ENCODE measurements around the gene TPCN1. TPM values are rescaled to one million over a fixed set of nuclear protein-coding genes. Genes with fewer than 3 reads are reported as not detected.

TPCN1 gene
- total and polyA plus RNA-seq, 4 donors = 20.8 to 61.7 (median 30.7) TPM

GRCh38 chr12:113233967-113234366 is 12.7 kb downstream of the TPCN1 start:
- no peak for DNase-seq
- H3K4me3 ChIP-seq = no peak overlapping the region
- H3K27ac ChIP-seq (ENCODE audit: low read depth in 1 of 2, low read length in 1 of 2) = peak overlapping the region in 1 of 2 donors; percentile 92
- ATAC-seq (ENCODE audit: insufficient read depth, low FRiP score) = no peak
- no peak for TF ChIP-seq CTCF (IDR thresholded peaks at IDR 0.05; ENCODE audit: control extremely low read depth, extremely low read depth)
- H3K9me3 ChIP-seq (ENCODE audit: control insufficient read depth in 4 of 4, insufficient read depth in 3 of 4, low read length in 3 of 4) = no peaks in the 10 kb centered on the region
- H3K9ac ChIP-seq (ENCODE audit: insufficient read depth in 1 of 2, low read length in 2 of 2) = no peak overlapping the region
- H3K36me3 ChIP-seq (ENCODE audit: control insufficient read depth in 4 of 4, insufficient read depth in 4 of 4, low read length in 4 of 4) = peaks cover 0 to 23% (median 17%) of the 10 kb centered on the region in 4 donors
- WGBS, 2 donors = 87 to 90% methylated on average over 4 of the region's 4 CpGs
- no peaks in the 10 kb centered on the region for H3K27me3 ChIP-seq (ENCODE audit: control insufficient read depth in 3 of 3, insufficient read depth in 3 of 3, low read length in 2 of 3)
- H3K4me1 ChIP-seq (ENCODE audit: control insufficient read depth in 5 of 5, insufficient read depth in 5 of 5, low read length in 5 of 5) = peaks cover 0 to 30% (median 4%) of the 10 kb centered on the region in 5 donors

GRCh38 chr12:113234483-113234882 is 13.2 kb downstream of the TPCN1 start:
- Histone ChIP-seq H3K36me3 (ENCODE audit: control insufficient read depth in 4 of 4, insufficient read depth in 4 of 4, low read length in 4 of 4) (peaks cover 0 to 24% (median 16%) of the 10 kb centered on the region in 4 donors), H3K9me3 (ENCODE audit: control insufficient read depth in 4 of 4, insufficient read depth in 3 of 4, low read length in 3 of 4) (no peaks in the 10 kb centered on the region), H3K4me1 (ENCODE audit: control insufficient read depth in 5 of 5, insufficient read depth in 5 of 5, low read length in 5 of 5) (peaks cover 0 to 28% (median 7%) of the 10 kb centered on the region in 5 donors), H3K27ac (ENCODE audit: low read depth in 1 of 2, low read length in 1 of 2) (peak overlapping the region in 1 of 2 donors; percentile 57), H3K27me3 (ENCODE audit: control insufficient read depth in 3 of 3, insufficient read depth in 3 of 3, low read length in 2 of 3) (no peaks in the 10 kb centered on the region), H3K9ac (ENCODE audit: insufficient read depth in 1 of 2, low read length in 2 of 2) (no peak overlapping the region), H3K4me3 (no peak overlapping the region)
- DNase-seq (no peak), ATAC-seq (ENCODE audit: insufficient read depth, low FRiP score) (no peak)
- TF ChIP-seq CTCF (IDR thresholded peaks at IDR 0.05; ENCODE audit: control extremely low read depth, extremely low read depth) = no peak
- 92 to 96% methylated on average over 4 of the region's 4 CpGs for WGBS, 2 donors

- Histone ChIP-seq H3K27me3 (ENCODE audit: control insufficient read depth in 3 of 3, insufficient read depth in 3 of 3, low read length in 2 of 3) (no peaks in the 10 kb centered on the region), H3K27ac (ENCODE audit: low read depth in 1 of 2, low read length in 1 of 2) (peak overlapping the region in 1 of 2 donors; percentile 9), H3K4me1 (ENCODE audit: control insufficient read depth in 5 of 5, insufficient read depth in 5 of 5, low read length in 5 of 5) (peaks cover 7 to 33% (median 14%) of the 10 kb centered on the region in 5 donors), H3K9me3 (ENCODE audit: control insufficient read depth in 4 of 4, insufficient read depth in 3 of 4, low read length in 3 of 4) (peaks cover 0 to 1% (median 0%) of the 10 kb centered on the region in 4 donors), H3K4me3 (no peak overlapping the region), H3K36me3 (ENCODE audit: control insufficient read depth in 4 of 4, insufficient read depth in 4 of 4, low read length in 4 of 4) (peaks cover 0 to 25% (median 12%) of the 10 kb centered on the region in 4 donors), H3K9ac (ENCODE audit: insufficient read depth in 1 of 2, low read length in 2 of 2) (no peak overlapping the region)
- ATAC-seq (ENCODE audit: insufficient read depth, low FRiP score) = no peak
- DNase-seq = no peak
- 93 to 96% methylated on average over 6 of the region's 6 CpGs for WGBS, 2 donors
- TF ChIP-seq CTCF (IDR thresholded peaks at IDR 0.05; ENCODE audit: control extremely low read depth, extremely low read depth) = no peak
These were observed 14.7 kb downstream of the TPCN1 start for GRCh38 chr12:113235976-113236375.
